NCI-H526 treated with DMSO at 0.1 percent for 48 hours (cell line): ENCODE measurements around the gene ARID1B.
"Not testable (repeated sequence)": the region's sequence is repeated elsewhere in the genome, so short reads cannot be mapped to it uniquely, and the experiment has no call there.

Source experiments
- DNase-seq: peaks from one replicate; lab custom pipeline; 2025; lab: John Stamatoyannopoulos, UW

Gene ARID1B

GRCh38 chr6:157133856-157134255, 356.7 kb downstream of the ARID1B start:
- DNase-seq, result no peak

- DNase-seq, result no peak
These were observed 357.3 kb downstream of the ARID1B start for GRCh38 chr6:157134402-157135047.

GRCh38 chr6:157135691-157136090, 358.5 kb downstream of the ARID1B start:
- DNase-seq, result no peak

GRCh38 chr6:157137501-157137900, 360.3 kb downstream of the ARID1B start:
- no peak for DNase-seq

- no peak for DNase-seq
These were observed 362.0 kb downstream of the ARID1B start for GRCh38 chr6:157139054-157139708.

- DNase-seq, result no peak
These were observed 366.2 kb downstream of the ARID1B start for GRCh38 chr6:157143171-157143889.

- DNase-seq, result no peak
These were observed 367.0 kb downstream of the ARID1B start for GRCh38 chr6:157143890-157144798.

GRCh38 chr6:157144859-157145568, 367.8 kb downstream of the ARID1B start:
- DNase-seq, result no peak

- no peak for DNase-seq
These were observed 368.6 kb downstream of the ARID1B start for GRCh38 chr6:157145656-157146285.

GRCh38 chr6:157147054-157148026, 370.2 kb downstream of the ARID1B start:
- not testable (repeated sequence) for DNase-seq

- no peak for DNase-seq
These were observed 371.5 kb downstream of the ARID1B start for GRCh38 chr6:157148391-157149323.

GRCh38 chr6:157150076-157150475, 372.9 kb downstream of the ARID1B start:
- DNase-seq, result no peak

- no peak for DNase-seq
These were observed 373.9 kb downstream of the ARID1B start for GRCh38 chr6:157151029-157151428.

- DNase-seq, result no peak
These were observed 374.8 kb downstream of the ARID1B start for GRCh38 chr6:157151989-157152388.

- no peak for DNase-seq
These were observed 375.4 kb downstream of the ARID1B start for GRCh38 chr6:157152556-157152955.

- no peak for DNase-seq
These were observed 378.6 kb downstream of the ARID1B start for GRCh38 chr6:157155804-157156203.

- no peak for DNase-seq
These were observed 380.1 kb downstream of the ARID1B start for GRCh38 chr6:157157258-157157657.

- DNase-seq, result no peak
These were observed 381.3 kb downstream of the ARID1B start for GRCh38 chr6:157158456-157158855.

GRCh38 chr6:157158897-157159296, 381.7 kb downstream of the ARID1B start:
- DNase-seq, result no peak
